HepG2 (cell line): Measurements from ENCODE around the gene GLO1. TPM values are rescaled to one million over a fixed set of nuclear protein-coding genes. Genes with fewer than 3 reads are reported as not detected.

Experiments
- ATAC-seq: fragments of 200-7000 bp; cut with Tn5 transposase; 3 replicates; pipeline ENCODE4 v1.9.1; 2020; ENCODE audit warnings: mild to moderate bottlenecking, moderate library complexity
- BruUV-seq: library from RNA; stranded (reverse); fragments of 400-500 nt; replicated peaks from 2 replicates; lab custom pipeline; 2021; lab: Mats Ljungman, UMichigan
- CTCF ChIA-PET: fragments of 300-600 bp; formaldehyde crosslinking; extraction: SDS; loops from one replicate; lab custom pipeline; 2021; ENCODE audit warnings: low total read pairs, inconsistent platforms, low intra/inter-chr PET ratio; lab: Yijun Ruan, JAX
- POLR2A ChIA-PET: fragments of 350-600 bp; sonication (Branson Sonifier 250); formaldehyde crosslinking; loops from one replicate; lab custom pipeline; 2020; ENCODE audit warnings: antibody characterized with exemption, inconsistent platforms; lab: Yijun Ruan, JAX
- DNase-seq: peaks from one replicate; pipeline ENCODE4 v3.0.0-alpha.2; 2015; ENCODE audit warnings: low spot score
- FAIRE-seq: peaks from 3 replicates; lab custom pipeline; 2011; peaks lifted over from hg19 to GRCh38; lab: Jason Lieb, UNC
- H2AFZ ChIP-seq: one replicate; pipeline ENCODE4 v1.6.1; 2011; ENCODE audit warnings: low read length, inconsistent platforms
- H3K27ac ChIP-seq: fragments of 300-600 bp; 3 replicates; pipeline ENCODE4 v1.8.0; 2011; ENCODE audit warnings: mixed run types, mild to moderate bottlenecking, mixed read lengths, low read length, inconsistent platforms; ENCODE audit not compliant: insufficient read depth; ENCODE audit errors: extremely low read length
- H3K27me3 ChIP-seq, 2 experiments: fragments of 200-600 bp in 1 of 2; 2 replicates in 1 of 2; 3 replicates in 1 of 2; pipeline versions ENCODE4 v1.6.0 to v1.8.0; 2011; ENCODE audit warnings: low read length in 2 of 2, mild to moderate bottlenecking in 2 of 2, moderate library complexity in 2 of 2, inconsistent platforms in 1 of 2; ENCODE audit not compliant: insufficient read depth in 2 of 2, control insufficient read depth in 1 of 2
- H3K36me3 ChIP-seq, 2 experiments: fragments of 200-600 bp in 1 of 2; replicated peaks in 1 of 2; 2 replicates in 1 of 2; 3 replicates in 1 of 2; pipeline versions ENCODE4 v1.5.1 to v1.8.0; 2011; ENCODE audit warnings: low read length in 2 of 2, inconsistent platforms in 1 of 2; ENCODE audit not compliant: insufficient read depth in 2 of 2, control insufficient read depth in 1 of 2
- H3K4me1 ChIP-seq: 2 replicates; pipeline ENCODE4 v1.5.1; 2012; ENCODE audit warnings: low read length, inconsistent platforms; ENCODE audit not compliant: insufficient read depth
- H3K4me2 ChIP-seq: 2 replicates; pipeline ENCODE4 v1.6.0; 2011; ENCODE audit warnings: low read depth, low read length, inconsistent platforms
- H3K4me3 ChIP-seq, 3 experiments: fragments of 200-600 bp in 1 of 3; sonication (generic), shearing (Covaris generic) in 1 of 3; replicated peaks in 1 of 3; 2 replicates each; pipeline ENCODE4 v1.5.1; 2011 to 2016; ENCODE audit warnings: low read length in 3 of 3, inconsistent platforms in 2 of 3, low read depth in 2 of 3, mild to moderate bottlenecking in 2 of 3, control low read depth in 1 of 3, mixed read lengths in 1 of 3; ENCODE audit not compliant: insufficient read depth in 1 of 3
- H3K79me2 ChIP-seq: one replicate; pipeline ENCODE4 v1.6.1; 2011; ENCODE audit warnings: low read length, inconsistent platforms; ENCODE audit not compliant: insufficient read depth
- H3K9ac ChIP-seq: 2 replicates; pipeline ENCODE4 v1.6.0; 2011; ENCODE audit warnings: mild to moderate bottlenecking, low read depth, low read length, inconsistent platforms; ENCODE audit not compliant: insufficient read depth
- H3K9me3 ChIP-seq: 2 replicates; pipeline ENCODE4 v1.5.1; 2012; ENCODE audit warnings: mild to moderate bottlenecking, low read length
- H4K20me1 ChIP-seq: 2 replicates; pipeline ENCODE4 v1.6.0; 2011; ENCODE audit warnings: inconsistent platforms, mild to moderate bottlenecking, low read length, moderate library complexity; ENCODE audit not compliant: insufficient read depth
- ARNT ChIP-seq: fragments of 450-650 bp; IDR thresholded peaks from 2 replicates; pipeline ENCODE4 v1.6.1; 2017
- CBX5 ChIP-seq: sonication (generic); formaldehyde crosslinking; IDR thresholded peaks from 2 replicates; pipeline ENCODE4 v1.4.0; 2020; ENCODE audit warnings: missing genetic modification reagents, borderline replicate concordance
- CREB1 ChIP-seq, 2 experiments: fragments of 450-650 bp in 1 of 2; IDR thresholded peaks; 2 replicates each; pipeline ENCODE4 v1.6.1; 2016 to 2017; ENCODE audit warnings: control low read depth in 1 of 2, mild to moderate bottlenecking in 1 of 2, missing compliant biosample characterization in 1 of 2, missing genetic modification characterization in 1 of 2
- FIP1L1 ChIP-seq: fragments of 200-400 bp; formaldehyde crosslinking; IDR thresholded peaks from 2 replicates; pipeline ENCODE4 v1.6.1; 2018; ENCODE audit warnings: low read depth, mild to moderate bottlenecking, low read length, moderate library complexity, borderline replicate concordance; ENCODE audit not compliant: insufficient read depth
- FOXP4 ChIP-seq: sonication (generic); formaldehyde crosslinking; IDR thresholded peaks from 2 replicates; pipeline ENCODE4 v1.4.0; 2020; ENCODE audit warnings: missing genetic modification reagents
- HOXA9 ChIP-seq: sonication (generic); formaldehyde crosslinking; IDR thresholded peaks from 2 replicates; pipeline ENCODE4 v1.8.1; 2022; ENCODE audit warnings: missing genetic modification reagents, mild to moderate bottlenecking, moderate library complexity, borderline replicate concordance
- MAX ChIP-seq: IDR thresholded peaks from 2 replicates; pipeline ENCODE4 v1.6.1; 2012; ENCODE audit warnings: inconsistent platforms
- NKX3-1 ChIP-seq: sonication (generic); formaldehyde crosslinking; IDR thresholded peaks from 2 replicates; pipeline ENCODE4 v1.5.0; 2020; ENCODE audit warnings: missing genetic modification reagents
- ZC3H4 ChIP-seq: sonication (generic); formaldehyde crosslinking; IDR thresholded peaks from 2 replicates; pipeline ENCODE4 v1.4.0; 2020; ENCODE audit warnings: missing genetic modification reagents, borderline replicate concordance
- ZNF251 ChIP-seq: sonication (generic); formaldehyde crosslinking; IDR thresholded peaks from 2 replicates; pipeline ENCODE4 v1.9.0; 2021; ENCODE audit warnings: mild to moderate bottlenecking, missing genetic modification reagents
- ZZZ3 ChIP-seq: sonication (generic); formaldehyde crosslinking; IDR thresholded peaks from 2 replicates; pipeline ENCODE4 v1.4.0; 2020; ENCODE audit warnings: missing genetic modification reagents, mild to moderate bottlenecking, borderline replicate concordance
- WGBS: methylation state at CpG from one replicate; pipeline ENCODE4 v1.1.6; 2017; ENCODE audit warnings: low lambda C conversion rate; 5-methylcytosine and 5-hydroxymethylcytosine counted together
- in situ Hi-C: cut with HindIII; loops from 2 replicates; pipeline ENCODE4 v1.10.0; 2017; ENCODE audit warnings: low pct_unique_long_range_greater_than_20kb; ENCODE audit not compliant: extremely low pct_ligation_motif_present
- intact Hi-C: fragments of 100-400 bp; cut with micrococcal nuclease; formaldehyde crosslinking; loops from one replicate; pipeline ENCODE4 v1.10.0; 2022; ENCODE audit not compliant: unreplicated experiment
- polyA plus RNA-seq, 8 experiments: library from polyadenylated mRNA; depleted of rRNA in 3 of 8; stranded (reverse) in 7 of 8; unstranded in 1 of 8; fragments of >200 nt; fragmentation: Illumina TruSeq in 4 of 8; extraction: Trizol in 4 of 8; gene quantifications; 2 replicates each; pipeline versions ENCODE4 v1.2.1 to v1.2.3, GENCODE V29; 2011 to 2016; ENCODE audit warnings: low read depth in 4 of 8, missing spikeins in 1 of 8, mixed read lengths in 1 of 8; ENCODE audit not compliant: insufficient read depth in 1 of 8
- total RNA-seq, 5 experiments: library from RNA; depleted of rRNA; stranded (reverse); fragments of >200 nt; fragmentation: Illumina TruSeq; extraction: Trizol; gene quantifications; 2 replicates each; pipeline ENCODE4 v1.2.3, GENCODE V29; 2016; ENCODE audit warnings: low read depth in 1 of 5
- TF ChIP-seq, protein P1 (sequence below): IDR thresholded peaks from 2 replicates; pipeline ENCODE4 v1.6.1; 2012; ENCODE audit warnings: low read depth, low read length, improper control_type of control experiment

The GLO1 gene
- total and polyA plus RNA-seq, 2 of the 13 experiments (the other 11 are each of a cell fraction or from before 2014, with no cell fraction given), result 77.1 to 177 TPM

DNA sequence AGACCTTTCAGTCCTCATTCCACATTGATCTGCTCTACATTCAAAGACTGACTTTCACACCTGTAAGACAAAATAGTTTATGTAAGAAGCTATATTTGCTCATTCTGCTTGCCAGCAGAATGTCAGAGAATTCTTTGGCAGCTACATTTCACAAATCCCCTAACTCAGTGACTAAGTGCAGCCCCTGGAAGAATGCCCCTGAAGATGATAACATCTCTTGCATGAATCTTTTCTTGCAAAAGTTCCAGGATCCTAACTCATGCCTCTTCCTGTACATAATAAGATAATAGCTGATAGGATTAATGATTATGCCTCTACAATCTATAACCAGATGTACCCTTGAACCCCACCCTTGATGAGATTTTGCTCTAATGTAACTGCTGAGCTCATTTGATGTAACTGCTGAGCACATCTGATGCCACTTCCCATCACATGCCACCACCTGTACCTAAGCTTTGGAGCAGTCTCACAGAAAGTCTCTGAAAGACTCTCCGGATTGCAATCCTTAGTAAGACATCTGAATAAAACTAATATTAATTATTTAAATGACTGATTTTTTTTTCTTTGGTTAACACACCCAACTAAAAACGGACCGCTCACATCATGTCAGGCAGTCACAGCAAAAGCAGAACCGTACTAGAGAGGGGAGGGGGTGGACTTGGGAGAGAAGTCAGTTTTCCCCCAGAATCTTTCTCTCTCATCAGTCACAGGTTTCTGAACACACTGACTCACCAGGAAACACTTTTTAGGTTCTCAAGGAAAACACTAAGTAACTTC is 11.5 kb upstream of the GLO1 start:
- Histone ChIP-seq H2AFZ (no peak overlapping the region), H3K4me3 (no peak overlapping the region), H3K4me1 (no peaks in the 10 kb centered on the region), H3K27me3 (peaks cover 0 to 9% of the 10 kb centered on the region in 2 experiments; a peak in 1 of 5 replicates), H3K27ac (no peak overlapping the region), H3K9me3 (no peaks in the 10 kb centered on the region), H3K9ac (no peak overlapping the region), H3K4me2 (no peak overlapping the region), H3K36me3 (no peaks in the 10 kb centered on the region), H4K20me1 (no peaks in the 10 kb centered on the region), H3K79me2 (no peaks in the 10 kb centered on the region)
- 37% methylated on average over 4 of the region's 4 CpGs for WGBS
- no peak for ATAC-seq
- in situ Hi-C loops, result no loop called here
- no peak for DNase-seq
- intact Hi-C loops, result no loop called here
- no TSS peak for BruUV-seq
- TF ChIP-seq CBX5 (CRISPR knock-in tag), result no peak
- TF ChIP-seq MAX, result no peak
- no peak for TF ChIP-seq NKX3-1 (CRISPR knock-in tag)
- TF ChIP-seq, protein P1, sequence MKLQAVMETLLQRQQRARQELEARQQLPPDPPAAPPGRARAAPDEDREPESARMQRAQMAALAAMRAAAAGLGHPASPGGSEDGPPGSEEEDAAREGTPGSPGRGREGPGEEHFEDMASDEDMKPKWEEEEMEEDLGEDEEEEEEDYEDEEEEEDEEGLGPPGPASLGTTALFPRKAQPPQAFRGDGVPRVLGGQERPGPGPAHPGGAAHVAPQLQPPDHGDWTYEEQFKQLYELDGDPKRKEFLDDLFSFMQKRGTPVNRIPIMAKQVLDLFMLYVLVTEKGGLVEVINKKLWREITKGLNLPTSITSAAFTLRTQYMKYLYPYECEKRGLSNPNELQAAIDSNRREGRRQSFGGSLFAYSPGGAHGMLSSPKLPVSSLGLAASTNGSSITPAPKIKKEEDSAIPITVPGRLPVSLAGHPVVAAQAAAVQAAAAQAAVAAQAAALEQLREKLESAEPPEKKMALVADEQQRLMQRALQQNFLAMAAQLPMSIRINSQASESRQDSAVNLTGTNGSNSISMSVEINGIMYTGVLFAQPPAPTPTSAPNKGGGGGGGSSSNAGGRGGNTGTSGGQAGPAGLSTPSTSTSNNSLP, result no peak
- TF ChIP-seq ZC3H4, result no peak
- no peak for TF ChIP-seq ZZZ3 (CRISPR knock-in tag)
- no peak for TF ChIP-seq ARNT
- no peak for TF ChIP-seq FOXP4 (CRISPR knock-in tag)
- no peak for TF ChIP-seq HOXA9 (CRISPR knock-in tag)
- TF ChIP-seq FIP1L1, result no peak
- TF ChIP-seq CREB1 (IDR thresholded peaks at IDR 0.05), result no peak
- no peak for TF ChIP-seq CREB1 (CRISPR knock-in tag; IDR thresholded peaks at IDR 0.05)
- no peak for TF ChIP-seq ZNF251
- CTCF ChIA-PET, result no interaction called here
- no peak for FAIRE-seq
- POLR2A ChIA-PET, result no interaction called here
